ENCODE results near the gene PPP1R8.

DNA sequence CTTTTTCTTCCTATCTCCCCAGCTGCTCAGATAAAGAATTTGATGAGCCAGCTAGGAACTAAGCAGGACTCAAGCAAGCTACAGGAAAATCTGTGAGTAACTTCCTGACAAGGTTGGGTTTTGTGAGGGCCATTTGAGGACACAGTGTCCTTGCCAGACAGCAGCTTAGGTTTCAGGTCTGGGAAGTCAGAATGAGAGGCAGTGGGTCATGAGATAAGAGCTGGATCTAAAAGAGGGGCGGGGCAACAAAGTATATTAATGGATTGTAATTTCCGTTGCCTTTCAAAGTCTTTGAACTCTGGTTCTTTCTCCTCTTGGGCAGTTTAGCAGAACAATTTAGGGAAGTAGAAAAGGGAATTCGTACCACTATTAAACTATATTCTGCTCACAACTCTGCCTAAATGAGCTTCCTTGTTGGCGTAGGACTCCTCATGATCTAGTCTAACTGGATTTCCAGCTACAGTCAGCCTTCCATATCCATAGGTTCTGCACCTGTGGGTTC lies 41.0 kb upstream of the PPP1R8 start:
- TF ChIP-seq, protein P1, sequence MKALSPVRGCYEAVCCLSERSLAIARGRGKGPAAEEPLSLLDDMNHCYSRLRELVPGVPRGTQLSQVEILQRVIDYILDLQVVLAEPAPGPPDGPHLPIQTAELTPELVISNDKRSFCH (CRISPR knock-in tag; IDR thresholded peaks at IDR 0.05): no peak
- TF ChIP-seq, protein P1 (tag; IDR thresholded peaks at IDR 0.05): no peak
- TF ChIP-seq SMAD1 (IDR thresholded peaks at IDR 0.05; ENCODE audit: low read depth, low read length, partially characterized antibody) (no peak), CHD2 (IDR thresholded peaks at IDR 0.05; ENCODE audit: low read depth, low read length) (no peak), HCFC1 (IDR thresholded peaks at IDR 0.05; ENCODE audit: low read depth, low read length) (no peak), POLR2A (conservative IDR thresholded peaks at IDR 0.05) (no peak)
- TF ChIP-seq, protein P2, sequence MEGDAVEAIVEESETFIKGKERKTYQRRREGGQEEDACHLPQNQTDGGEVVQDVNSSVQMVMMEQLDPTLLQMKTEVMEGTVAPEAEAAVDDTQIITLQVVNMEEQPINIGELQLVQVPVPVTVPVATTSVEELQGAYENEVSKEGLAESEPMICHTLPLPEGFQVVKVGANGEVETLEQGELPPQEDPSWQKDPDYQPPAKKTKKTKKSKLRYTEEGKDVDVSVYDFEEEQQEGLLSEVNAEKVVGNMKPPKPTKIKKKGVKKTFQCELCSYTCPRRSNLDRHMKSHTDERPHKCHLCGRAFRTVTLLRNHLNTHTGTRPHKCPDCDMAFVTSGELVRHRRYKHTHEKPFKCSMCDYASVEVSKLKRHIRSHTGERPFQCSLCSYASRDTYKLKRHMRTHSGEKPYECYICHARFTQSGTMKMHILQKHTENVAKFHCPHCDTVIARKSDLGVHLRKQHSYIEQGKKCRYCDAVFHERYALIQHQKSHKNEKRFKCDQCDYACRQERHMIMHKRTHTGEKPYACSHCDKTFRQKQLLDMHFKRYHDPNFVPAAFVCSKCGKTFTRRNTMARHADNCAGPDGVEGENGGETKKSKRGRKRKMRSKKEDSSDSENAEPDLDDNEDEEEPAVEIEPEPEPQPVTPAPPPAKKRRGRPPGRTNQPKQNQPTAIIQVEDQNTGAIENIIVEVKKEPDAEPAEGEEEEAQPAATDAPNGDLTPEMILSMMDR (IDR thresholded peaks at IDR 0.05 in 2 of 3, conservative IDR thresholded peaks at IDR 0.05 in 1 of 3; ENCODE audit: insufficient read depth in 2 of 3, low read depth in 1 of 3, low read length in 3 of 3): no peak

Data from K562 (cell line).